Endothelial cell of umbilical vein (primary cell): ENCODE data around the gene DDHD1.

Source experiments
- EZH2 ChIP-seq: IDR thresholded peaks from 2 replicates; pipeline ENCODE4 v1.6.1; 2012; ENCODE audit warnings: borderline replicate concordance, low read depth, mild to moderate bottlenecking, moderate library complexity, low read length, inconsistent platforms; ENCODE audit not compliant: severe bottlenecking
- FOS ChIP-seq: IDR thresholded peaks from 2 replicates; pipeline ENCODE4 v1.6.1; 2011; ENCODE audit warnings: mild to moderate bottlenecking, low read length, moderate library complexity, borderline replicate concordance; ENCODE audit not compliant: insufficient read depth
- GATA2 ChIP-seq: IDR thresholded peaks from 2 replicates; pipeline ENCODE4 v1.7.0; 2011; ENCODE audit warnings: low read depth, mild to moderate bottlenecking, moderate library complexity, mixed read lengths, low read length; ENCODE audit not compliant: insufficient read length, insufficient read depth
- JUN ChIP-seq: IDR thresholded peaks from 2 replicates; pipeline ENCODE4 v1.6.1; 2011; ENCODE audit warnings: borderline replicate concordance, low read depth; ENCODE audit not compliant: insufficient read length, insufficient read depth
- MYC ChIP-seq: IDR thresholded peaks from one replicate; pipeline ENCODE4 v1.6.1; 2011; ENCODE audit warnings: mild to moderate bottlenecking, low read depth, low read length
- POLR2A ChIP-seq: IDR thresholded peaks from 2 replicates; pipeline ENCODE4 v1.6.1; 2012; ENCODE audit warnings: low read depth, mild to moderate bottlenecking, control low read depth, low read length
- POLR2AphosphoS5 ChIP-seq: IDR thresholded peaks from 2 replicates; pipeline ENCODE4 v1.6.1; 2012; ENCODE audit warnings: low read depth, mild to moderate bottlenecking, control low read depth, low read length, moderate library complexity; ENCODE audit not compliant: insufficient read depth
- TF ChIP-seq, protein P1 (sequence below), 2 donors: IDR thresholded peaks; 1 replicate in 1 of 2; 2 replicates in 1 of 2; pipeline ENCODE4 v1.5.1; 2011; ENCODE audit warnings: low read length in 2 of 2, mild to moderate bottlenecking in 2 of 2, moderate library complexity in 2 of 2, control low read depth in 1 of 2, inconsistent platforms in 1 of 2, low read depth in 1 of 2; ENCODE audit not compliant: insufficient read depth in 1 of 2; ENCODE audit errors: extremely low read depth in 1 of 2
- TF ChIP-seq, protein P2 (sequence below): IDR thresholded peaks from 2 replicates; pipeline ENCODE4 v1.6.1; 2011; ENCODE audit not compliant: insufficient read depth, insufficient read length

DNA sequence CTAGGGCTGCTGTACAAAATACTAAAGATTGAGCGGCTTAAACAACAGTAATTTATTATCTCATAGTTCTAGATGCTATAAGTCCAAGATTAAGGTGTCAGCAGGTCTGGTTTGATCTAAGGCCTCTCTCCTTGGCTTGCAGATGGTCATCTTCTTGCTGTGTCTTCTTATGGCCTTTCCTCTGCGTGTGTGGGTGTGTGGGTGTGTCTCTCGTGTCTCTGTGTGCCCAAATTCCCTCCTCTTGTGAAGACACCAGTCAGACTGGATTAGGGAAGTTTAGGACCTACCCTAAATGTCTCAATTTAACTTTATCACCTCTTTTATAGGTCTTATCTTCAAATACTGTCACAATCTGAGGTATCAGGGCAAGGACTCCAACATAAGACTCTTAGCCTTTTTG, 28.3 kb downstream of the DDHD1 start:
- TF ChIP-seq, protein P1, sequence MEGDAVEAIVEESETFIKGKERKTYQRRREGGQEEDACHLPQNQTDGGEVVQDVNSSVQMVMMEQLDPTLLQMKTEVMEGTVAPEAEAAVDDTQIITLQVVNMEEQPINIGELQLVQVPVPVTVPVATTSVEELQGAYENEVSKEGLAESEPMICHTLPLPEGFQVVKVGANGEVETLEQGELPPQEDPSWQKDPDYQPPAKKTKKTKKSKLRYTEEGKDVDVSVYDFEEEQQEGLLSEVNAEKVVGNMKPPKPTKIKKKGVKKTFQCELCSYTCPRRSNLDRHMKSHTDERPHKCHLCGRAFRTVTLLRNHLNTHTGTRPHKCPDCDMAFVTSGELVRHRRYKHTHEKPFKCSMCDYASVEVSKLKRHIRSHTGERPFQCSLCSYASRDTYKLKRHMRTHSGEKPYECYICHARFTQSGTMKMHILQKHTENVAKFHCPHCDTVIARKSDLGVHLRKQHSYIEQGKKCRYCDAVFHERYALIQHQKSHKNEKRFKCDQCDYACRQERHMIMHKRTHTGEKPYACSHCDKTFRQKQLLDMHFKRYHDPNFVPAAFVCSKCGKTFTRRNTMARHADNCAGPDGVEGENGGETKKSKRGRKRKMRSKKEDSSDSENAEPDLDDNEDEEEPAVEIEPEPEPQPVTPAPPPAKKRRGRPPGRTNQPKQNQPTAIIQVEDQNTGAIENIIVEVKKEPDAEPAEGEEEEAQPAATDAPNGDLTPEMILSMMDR (IDR thresholded peaks at IDR 0.05; ENCODE audit: extremely low read depth in 1 of 2, insufficient read depth in 1 of 2, low read depth in 1 of 2, low read length in 2 of 2) = no peak
- TF ChIP-seq POLR2AphosphoS5 (no peak), MYC (no peak), EZH2 (no peak), FOS (no peak), JUN (no peak), POLR2A (no peak), GATA2 (no peak)
- TF ChIP-seq, protein P2, sequence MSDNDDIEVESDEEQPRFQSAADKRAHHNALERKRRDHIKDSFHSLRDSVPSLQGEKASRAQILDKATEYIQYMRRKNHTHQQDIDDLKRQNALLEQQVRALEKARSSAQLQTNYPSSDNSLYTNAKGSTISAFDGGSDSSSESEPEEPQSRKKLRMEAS = no peak
